ENCODE results near the gene CPT1A.

CPT1A gene

GRCh38 chr11:68854273-68854958 lies 12.7 kb upstream of the CPT1A start:
- no peak for DNase-seq (ENCODE audit: low read depth in 2 of 2, low spot score in 1 of 2)

GRCh38 chr11:68852628-68853027 lies 10.9 kb upstream of the CPT1A start:
- DNase-seq (ENCODE audit: low read depth in 2 of 2, low spot score in 1 of 2), result no peak

- DNase-seq (ENCODE audit: low read depth in 2 of 2, low spot score in 1 of 2), result no peak
Measured at GRCh38 chr11:68848429-68848828, 6.7 kb upstream of the CPT1A start.

- DNase-seq (ENCODE audit: low read depth in 2 of 2, low spot score in 1 of 2), result no peak
Measured at GRCh38 chr11:68847395-68847794, 5.7 kb upstream of the CPT1A start.

GRCh38 chr11:68845351-68846002 lies 3.8 kb upstream of the CPT1A start:
- no peak for DNase-seq (ENCODE audit: low read depth in 2 of 2, low spot score in 1 of 2)

GRCh38 chr11:68844801-68845200 lies 3.1 kb upstream of the CPT1A start:
- no peak for DNase-seq (ENCODE audit: low read depth in 2 of 2, low spot score in 1 of 2)

GRCh38 chr11:68844376-68844775 lies 2.7 kb upstream of the CPT1A start:
- no peak for DNase-seq (ENCODE audit: low read depth in 2 of 2, low spot score in 1 of 2)

GRCh38 chr11:68843703-68844312 lies 2.1 kb upstream of the CPT1A start:
- peak; percentile 24 to 60 for DNase-seq (ENCODE audit: low read depth in 2 of 2, low spot score in 1 of 2)

- no peak for DNase-seq (ENCODE audit: low read depth in 2 of 2, low spot score in 1 of 2)
Measured at GRCh38 chr11:68843052-68843561, 1.4 kb upstream of the CPT1A start.

- no peak for DNase-seq (ENCODE audit: low read depth in 2 of 2, low spot score in 1 of 2)
Measured at GRCh38 chr11:68842427-68843051, 823 bp upstream of the CPT1A start.

- DNase-seq (ENCODE audit: low read depth in 2 of 2, low spot score in 1 of 2), result no peak
Measured at GRCh38 chr11:68840661-68841653, 759 bp downstream of the CPT1A start.

- DNase-seq (ENCODE audit: low read depth in 2 of 2, low spot score in 1 of 2), result no peak
Measured at GRCh38 chr11:68839911-68840641, 1.6 kb downstream of the CPT1A start.

GRCh38 chr11:68839054-68839865 lies 2.5 kb downstream of the CPT1A start:
- DNase-seq (ENCODE audit: low read depth in 2 of 2, low spot score in 1 of 2), result peak; percentile 87 to 90

- no peak for DNase-seq (ENCODE audit: low read depth in 2 of 2, low spot score in 1 of 2)
Measured at GRCh38 chr11:68838572-68838964, 3.1 kb downstream of the CPT1A start.

- DNase-seq (ENCODE audit: low read depth in 2 of 2, low spot score in 1 of 2), result no peak
Measured at GRCh38 chr11:68837583-68838571, 3.8 kb downstream of the CPT1A start.

- DNase-seq (ENCODE audit: low read depth in 2 of 2, low spot score in 1 of 2), result no peak
Measured at GRCh38 chr11:68835749-68836148, 6.0 kb downstream of the CPT1A start.

GRCh38 chr11:68835328-68835727 lies 6.4 kb downstream of the CPT1A start:
- no peak for DNase-seq (ENCODE audit: low read depth in 2 of 2, low spot score in 1 of 2)

Data from stimulated activated CD8-positive, alpha-beta memory T cell treated with anti-CD3 and anti-CD28 coated beads, Interleukin-4, amount 100 ng/mL, for 1 hour (primary cell).